Measurements from ENCODE around the gene NCL.

DNA sequence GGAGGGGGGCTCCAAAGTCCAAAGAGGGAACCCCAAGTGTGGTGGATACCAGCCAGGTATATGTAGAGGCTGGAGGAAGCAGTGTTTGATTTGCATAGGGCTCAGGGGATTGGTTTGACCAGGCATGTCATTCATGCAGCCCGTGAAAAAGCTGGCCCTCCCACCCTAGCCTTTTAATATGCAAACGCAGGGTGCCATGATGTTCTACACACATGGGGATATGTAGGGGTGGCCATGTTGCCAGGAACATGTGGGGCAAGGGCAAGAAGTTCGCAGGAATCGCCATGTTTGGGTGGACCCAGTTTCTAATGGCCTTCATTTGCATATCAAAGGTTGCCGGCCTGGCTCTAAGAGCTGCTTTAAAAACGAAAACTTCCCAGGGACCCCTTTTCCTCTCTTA is 35.1 kb downstream of the NCL start:
- TF ChIP-seq, protein P1, sequence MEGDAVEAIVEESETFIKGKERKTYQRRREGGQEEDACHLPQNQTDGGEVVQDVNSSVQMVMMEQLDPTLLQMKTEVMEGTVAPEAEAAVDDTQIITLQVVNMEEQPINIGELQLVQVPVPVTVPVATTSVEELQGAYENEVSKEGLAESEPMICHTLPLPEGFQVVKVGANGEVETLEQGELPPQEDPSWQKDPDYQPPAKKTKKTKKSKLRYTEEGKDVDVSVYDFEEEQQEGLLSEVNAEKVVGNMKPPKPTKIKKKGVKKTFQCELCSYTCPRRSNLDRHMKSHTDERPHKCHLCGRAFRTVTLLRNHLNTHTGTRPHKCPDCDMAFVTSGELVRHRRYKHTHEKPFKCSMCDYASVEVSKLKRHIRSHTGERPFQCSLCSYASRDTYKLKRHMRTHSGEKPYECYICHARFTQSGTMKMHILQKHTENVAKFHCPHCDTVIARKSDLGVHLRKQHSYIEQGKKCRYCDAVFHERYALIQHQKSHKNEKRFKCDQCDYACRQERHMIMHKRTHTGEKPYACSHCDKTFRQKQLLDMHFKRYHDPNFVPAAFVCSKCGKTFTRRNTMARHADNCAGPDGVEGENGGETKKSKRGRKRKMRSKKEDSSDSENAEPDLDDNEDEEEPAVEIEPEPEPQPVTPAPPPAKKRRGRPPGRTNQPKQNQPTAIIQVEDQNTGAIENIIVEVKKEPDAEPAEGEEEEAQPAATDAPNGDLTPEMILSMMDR (IDR thresholded peaks at IDR 0.05), result no peak
- TF ChIP-seq POLR2A (IDR thresholded peaks at IDR 0.05), result no peak

All from thyroid gland (tissue), 4 donors.